T-helper 17 cell (primary cell): ENCODE data around the gene BBS4. TPM values are rescaled to one million over a fixed set of nuclear protein-coding genes. Genes with fewer than 3 reads are reported as not detected.

Experiments
- ATAC-seq: fragments of 150-1000 bp; cut with Tn5 transposase; 2 replicates; pipeline ENCODE4 v1.10.0; 2021; ENCODE audit warnings: mild to moderate bottlenecking, moderate library complexity
- DNase-seq, 3 donors: peaks; one replicate each; pipeline versions ENCODE4 v3.0.0 to v3.0.0-alpha.2; 2020 to 2021
- H3K9me3 ChIP-seq: one replicate; pipeline ENCODE4 v1.7.0; 2013; ENCODE audit warnings: low read length, mild to moderate bottlenecking; ENCODE audit not compliant: control insufficient read depth, poor library complexity, severe bottlenecking
- H3K27ac Mint-ChIP-seq: one replicate; pipeline ENCODE4 v1.8.0; 2022; ENCODE audit warnings: mild to moderate bottlenecking, moderate library complexity, mixed read lengths
- H3K27me3 Mint-ChIP-seq: one replicate; pipeline ENCODE4 v1.8.0; 2022; ENCODE audit warnings: mixed read lengths
- H3K36me3 Mint-ChIP-seq: one replicate; pipeline ENCODE4 v1.8.0; 2022; ENCODE audit warnings: low read depth, mixed read lengths
- H3K4me1 Mint-ChIP-seq: one replicate; pipeline ENCODE4 v1.8.0; 2022; ENCODE audit warnings: mild to moderate bottlenecking, mixed read lengths
- H3K4me3 Mint-ChIP-seq: one replicate; pipeline ENCODE4 v1.8.0; 2022; ENCODE audit warnings: mild to moderate bottlenecking, moderate library complexity, mixed read lengths
- total RNA-seq, 4 donors: library from RNA in 2 of 4; stranded (reverse) in 2 of 4; gene quantifications; one replicate each; pipeline ENCODE4 v1.2.3 and lab custom pipeline; 2022 to 2026

BBS4 gene
- total RNA-seq, 2 donors from 2014 or later = 8.7 to 9.9 TPM

- Mint-ChIP-seq H3K36me3 (peaks cover 7% of the 10 kb centered on the region), H3K4me3 (peak within 1 kb of the TSS; percentile 99), H3K4me1 (peaks cover 63% of the 10 kb centered on the region), H3K27ac (peak within 1 kb of the TSS; percentile 95), H3K27me3 (no peaks in the 10 kb centered on the region)
- peak; percentile 94 to 97 (median 96) for DNase-seq
- peak; percentile 80 for ATAC-seq
- no peaks in the 10 kb centered on the region for H3K9me3 ChIP-seq
These were observed 97.8 kb downstream of the BBS4 start, which contains the start of gene ADPGK for GRCh38 chr15:72783640-72784455. Gene ADPGK (minus strand): TSS chr15:72783758. CDS start chr15:72783691, 67 bp downstream.

GRCh38 chr15:72784456-72784876 lies 98.5 kb downstream of the BBS4 start:
- DNase-seq (no peak), ATAC-seq (peak; percentile 34)
- Mint-ChIP-seq H3K4me1 (peaks cover 60% of the 10 kb centered on the region), H3K27me3 (no peaks in the 10 kb centered on the region), H3K27ac (peak overlapping the region; percentile 95), H3K4me3 (peak overlapping the region; percentile 99), H3K36me3 (peaks cover 7% of the 10 kb centered on the region)
- no peaks in the 10 kb centered on the region for H3K9me3 ChIP-seq

GRCh38 chr15:72785432-72785831 lies 99.4 kb downstream of the BBS4 start:
- Mint-ChIP-seq H3K4me3 (peak overlapping the region; percentile 99), H3K36me3 (peaks cover 5% of the 10 kb centered on the region), H3K27ac (peak overlapping the region; percentile 95), H3K27me3 (no peaks in the 10 kb centered on the region), H3K4me1 (peaks cover 59% of the 10 kb centered on the region)
- no peaks in the 10 kb centered on the region for H3K9me3 ChIP-seq
- ATAC-seq (peak; percentile 48), DNase-seq (peak; percentile 28 to 53 (median 50))

GRCh38 chr15:72785841-72786240 lies 99.8 kb downstream of the BBS4 start:
- peaks cover 5% of the 10 kb centered on the region for H3K36me3 Mint-ChIP-seq
- DNase-seq (no peak), ATAC-seq (no peak)
- H3K9me3 ChIP-seq = no peaks in the 10 kb centered on the region
- peak overlapping the region; percentile 99 for H3K4me3 Mint-ChIP-seq
- peaks cover 58% of the 10 kb centered on the region for H3K4me1 Mint-ChIP-seq
- peak overlapping the region; percentile 95 for H3K27ac Mint-ChIP-seq
- H3K27me3 Mint-ChIP-seq = no peaks in the 10 kb centered on the region

- peak overlapping the region; percentile 33 for H3K4me3 Mint-ChIP-seq
- H3K27me3 Mint-ChIP-seq = no peaks in the 10 kb centered on the region
- DNase-seq (no peak), ATAC-seq (no peak)
- H3K27ac Mint-ChIP-seq = peak overlapping the region; percentile 95
- no peaks in the 10 kb centered on the region for H3K9me3 ChIP-seq
- H3K36me3 Mint-ChIP-seq = peaks cover 5% of the 10 kb centered on the region
- H3K4me1 Mint-ChIP-seq = peaks cover 54% of the 10 kb centered on the region
These were observed 100.2 kb downstream of the BBS4 start for GRCh38 chr15:72786242-72786641.

GRCh38 chr15:72786676-72787345 lies 100.8 kb downstream of the BBS4 start:
- Mint-ChIP-seq H3K4me3 (peak overlapping the region; percentile 58), H3K27me3 (no peaks in the 10 kb centered on the region), H3K4me1 (peaks cover 50% of the 10 kb centered on the region), H3K27ac (peak overlapping the region; percentile 95), H3K36me3 (peaks cover 5% of the 10 kb centered on the region)
- no peak for DNase-seq
- H3K9me3 ChIP-seq = no peaks in the 10 kb centered on the region
- no peak for ATAC-seq

GRCh38 chr15:72787526-72787925 lies 101.5 kb downstream of the BBS4 start:
- Mint-ChIP-seq H3K36me3 (peaks cover 5% of the 10 kb centered on the region), H3K4me3 (peak overlapping the region; percentile 58), H3K4me1 (peaks cover 48% of the 10 kb centered on the region), H3K27ac (peak overlapping the region; percentile 95), H3K27me3 (no peaks in the 10 kb centered on the region)
- no peak for DNase-seq
- H3K9me3 ChIP-seq = no peaks in the 10 kb centered on the region
- ATAC-seq = no peak

Other genes with a start within 250 kb of the BBS4 start
- 100 to 1,000 TPM; 202 to 238 TPM for gene ARIH1, start 211.9 kb upstream of the BBS4 start, total RNA-seq
- under 1 TPM in 1 of 2 donors, not detected in 1; 0.18 TPM for gene GOLGA6B, start 31.5 kb upstream of the BBS4 start, total RNA-seq
- under 1 TPM in 1 of 2 donors, not detected in 1; 0.50 TPM for gene HIGD2B, start within 50 bp of the BBS4 start, total RNA-seq
- gene ADPGK, start 97.6 kb downstream of the BBS4 start, total RNA-seq = 100 to 1,000 TPM; 115 to 124 TPM